ENCODE measurements around the gene OSBPL3.

GRCh38 chr7:24819916-24820689 lies 159.9 kb downstream of the OSBPL3 start:
- no peak for TF ChIP-seq POLR2A (IDR thresholded peaks at IDR 0.05)
- peak; percentile 46 to 87 (median 78) for TF ChIP-seq CTCF (IDR thresholded peaks at IDR 0.05 in 8 of 11, conservative IDR thresholded peaks at IDR 0.05 in 3 of 11)
- peak in 2 of 3 donors; percentile 51 to 54 for TF ChIP-seq POLR2AphosphoS5 (IDR thresholded peaks at IDR 0.05)
